HCT116 (cell line): ENCODE data around the gene DMD. TPM values are rescaled to one million over a fixed set of nuclear protein-coding genes. Genes with fewer than 3 reads are reported as not detected.

Experiments
- CBX3 ChIP-seq: IDR thresholded peaks from 2 replicates; pipeline ENCODE4 v1.6.1; 2012; ENCODE audit warnings: low read depth
- CEBPB ChIP-seq: IDR thresholded peaks from 2 replicates; pipeline ENCODE4 v1.6.1; 2012; ENCODE audit warnings: low read depth
- EGR1 ChIP-seq: IDR thresholded peaks from 2 replicates; pipeline ENCODE4 v1.6.1; 2012; ENCODE audit warnings: low read depth
- ELF1 ChIP-seq: IDR thresholded peaks from 2 replicates; pipeline ENCODE4 v1.6.1; 2012; ENCODE audit warnings: low read depth, borderline replicate concordance
- POLR2AphosphoS5 ChIP-seq: IDR thresholded peaks from 2 replicates; pipeline ENCODE4 v1.6.1; 2011; ENCODE audit warnings: mild to moderate bottlenecking, low read depth, low read length, moderate library complexity
- SIN3A ChIP-seq: IDR thresholded peaks from 2 replicates; pipeline ENCODE4 v1.6.1; 2012; ENCODE audit warnings: low read depth
- TCF7L2 ChIP-seq: IDR thresholded peaks from 2 replicates; pipeline ENCODE4 v1.7.0; 2011; ENCODE audit warnings: borderline replicate concordance, inconsistent platforms; ENCODE audit not compliant: insufficient read depth, insufficient read length; ENCODE audit errors: extremely low read depth
- ZFX ChIP-seq: fragments of 450-650 bp; IDR thresholded peaks from 2 replicates; pipeline ENCODE4 v1.6.1; 2017
- ZNF274 ChIP-seq: fragments of 200-500 bp; sonication (Bioruptor generic); IDR thresholded peaks from 2 replicates; pipeline ENCODE4 v1.6.1; 2014; ENCODE audit warnings: mild to moderate bottlenecking, low read depth, low read length, inconsistent platforms
- total RNA-seq: library from RNA; stranded (reverse); gene quantifications from one replicate; pipeline ENCODE4 v1.2.1, GENCODE V29; 2021; ENCODE audit not compliant: unreplicated experiment
- TF ChIP-seq, protein P1 (sequence below): IDR thresholded peaks from 2 replicates; pipeline ENCODE4 v1.6.1; 2012; ENCODE audit warnings: low read depth
- TF ChIP-seq, protein P2 (sequence below), 3 experiments: fragments of 200-600 bp in 1 of 3; sonication (generic) in 1 of 3; IDR thresholded peaks in 2 of 3; conservative IDR thresholded peaks in 1 of 3; 2 replicates each; pipeline ENCODE4 v1.5.1; 2012 to 2017; ENCODE audit warnings: low read depth in 2 of 3, low read length in 2 of 3, antibody characterized with exemption in 1 of 3, borderline replicate concordance in 1 of 3, control low read depth in 1 of 3, mild to moderate bottlenecking in 1 of 3, mixed read lengths in 1 of 3, mixed run types in 1 of 3, moderate library complexity in 1 of 3; ENCODE audit not compliant: insufficient read depth in 1 of 3

DMD gene
- total RNA-seq, 1 experiment from 2014 or later = 0.05 TPM

DNA sequence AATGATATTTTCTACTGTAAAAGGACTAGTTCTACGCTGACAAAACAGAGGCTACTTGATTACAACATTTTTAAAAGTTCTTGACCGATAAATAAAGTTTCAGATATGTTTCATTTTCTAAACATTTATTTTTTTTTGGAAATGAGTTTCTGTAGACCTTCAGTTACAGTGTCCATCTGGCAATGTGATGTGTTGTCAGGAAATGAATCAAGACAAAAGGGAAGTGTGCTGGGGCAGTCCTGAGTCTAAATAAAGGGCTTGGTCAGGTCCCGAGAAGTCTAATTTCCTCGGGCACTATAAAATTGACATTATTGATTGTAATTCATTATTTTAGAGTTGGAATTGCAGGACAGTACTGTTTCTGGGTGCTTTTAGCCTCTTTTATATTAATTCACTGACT lies 2082.5 kb downstream of the DMD start (continued):
- TF ChIP-seq, protein P1, sequence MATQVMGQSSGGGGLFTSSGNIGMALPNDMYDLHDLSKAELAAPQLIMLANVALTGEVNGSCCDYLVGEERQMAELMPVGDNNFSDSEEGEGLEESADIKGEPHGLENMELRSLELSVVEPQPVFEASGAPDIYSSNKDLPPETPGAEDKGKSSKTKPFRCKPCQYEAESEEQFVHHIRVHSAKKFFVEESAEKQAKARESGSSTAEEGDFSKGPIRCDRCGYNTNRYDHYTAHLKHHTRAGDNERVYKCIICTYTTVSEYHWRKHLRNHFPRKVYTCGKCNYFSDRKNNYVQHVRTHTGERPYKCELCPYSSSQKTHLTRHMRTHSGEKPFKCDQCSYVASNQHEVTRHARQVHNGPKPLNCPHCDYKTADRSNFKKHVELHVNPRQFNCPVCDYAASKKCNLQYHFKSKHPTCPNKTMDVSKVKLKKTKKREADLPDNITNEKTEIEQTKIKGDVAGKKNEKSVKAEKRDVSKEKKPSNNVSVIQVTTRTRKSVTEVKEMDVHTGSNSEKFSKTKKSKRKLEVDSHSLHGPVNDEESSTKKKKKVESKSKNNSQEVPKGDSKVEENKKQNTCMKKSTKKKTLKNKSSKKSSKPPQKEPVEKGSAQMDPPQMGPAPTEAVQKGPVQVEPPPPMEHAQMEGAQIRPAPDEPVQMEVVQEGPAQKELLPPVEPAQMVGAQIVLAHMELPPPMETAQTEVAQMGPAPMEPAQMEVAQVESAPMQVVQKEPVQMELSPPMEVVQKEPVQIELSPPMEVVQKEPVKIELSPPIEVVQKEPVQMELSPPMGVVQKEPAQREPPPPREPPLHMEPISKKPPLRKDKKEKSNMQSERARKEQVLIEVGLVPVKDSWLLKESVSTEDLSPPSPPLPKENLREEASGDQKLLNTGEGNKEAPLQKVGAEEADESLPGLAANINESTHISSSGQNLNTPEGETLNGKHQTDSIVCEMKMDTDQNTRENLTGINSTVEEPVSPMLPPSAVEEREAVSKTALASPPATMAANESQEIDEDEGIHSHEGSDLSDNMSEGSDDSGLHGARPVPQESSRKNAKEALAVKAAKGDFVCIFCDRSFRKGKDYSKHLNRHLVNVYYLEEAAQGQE = no peak
- TF ChIP-seq CEBPB (no peak), ZNF274 (no peak), CBX3 (no peak), SIN3A (no peak), TCF7L2 (no peak), ELF1 (no peak), EGR1 (no peak), POLR2AphosphoS5 (no peak), ZFX (no peak)
- TF ChIP-seq, protein P2, sequence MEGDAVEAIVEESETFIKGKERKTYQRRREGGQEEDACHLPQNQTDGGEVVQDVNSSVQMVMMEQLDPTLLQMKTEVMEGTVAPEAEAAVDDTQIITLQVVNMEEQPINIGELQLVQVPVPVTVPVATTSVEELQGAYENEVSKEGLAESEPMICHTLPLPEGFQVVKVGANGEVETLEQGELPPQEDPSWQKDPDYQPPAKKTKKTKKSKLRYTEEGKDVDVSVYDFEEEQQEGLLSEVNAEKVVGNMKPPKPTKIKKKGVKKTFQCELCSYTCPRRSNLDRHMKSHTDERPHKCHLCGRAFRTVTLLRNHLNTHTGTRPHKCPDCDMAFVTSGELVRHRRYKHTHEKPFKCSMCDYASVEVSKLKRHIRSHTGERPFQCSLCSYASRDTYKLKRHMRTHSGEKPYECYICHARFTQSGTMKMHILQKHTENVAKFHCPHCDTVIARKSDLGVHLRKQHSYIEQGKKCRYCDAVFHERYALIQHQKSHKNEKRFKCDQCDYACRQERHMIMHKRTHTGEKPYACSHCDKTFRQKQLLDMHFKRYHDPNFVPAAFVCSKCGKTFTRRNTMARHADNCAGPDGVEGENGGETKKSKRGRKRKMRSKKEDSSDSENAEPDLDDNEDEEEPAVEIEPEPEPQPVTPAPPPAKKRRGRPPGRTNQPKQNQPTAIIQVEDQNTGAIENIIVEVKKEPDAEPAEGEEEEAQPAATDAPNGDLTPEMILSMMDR (IDR thresholded peaks at IDR 0.05 in 2 of 3, conservative IDR thresholded peaks at IDR 0.05 in 1 of 3; ENCODE audit: borderline replicate concordance in 1 of 3, insufficient read depth in 1 of 3, low read depth in 2 of 3, low read length in 2 of 3) = no peak
